ENCODE results near the gene AGPS.

Gene AGPS

GRCh38 chr2:177592945-177593344 is 200.4 kb downstream of the AGPS start:
- DNase-seq (ENCODE audit: low read depth): no peak
- TF ChIP-seq, protein P1, sequence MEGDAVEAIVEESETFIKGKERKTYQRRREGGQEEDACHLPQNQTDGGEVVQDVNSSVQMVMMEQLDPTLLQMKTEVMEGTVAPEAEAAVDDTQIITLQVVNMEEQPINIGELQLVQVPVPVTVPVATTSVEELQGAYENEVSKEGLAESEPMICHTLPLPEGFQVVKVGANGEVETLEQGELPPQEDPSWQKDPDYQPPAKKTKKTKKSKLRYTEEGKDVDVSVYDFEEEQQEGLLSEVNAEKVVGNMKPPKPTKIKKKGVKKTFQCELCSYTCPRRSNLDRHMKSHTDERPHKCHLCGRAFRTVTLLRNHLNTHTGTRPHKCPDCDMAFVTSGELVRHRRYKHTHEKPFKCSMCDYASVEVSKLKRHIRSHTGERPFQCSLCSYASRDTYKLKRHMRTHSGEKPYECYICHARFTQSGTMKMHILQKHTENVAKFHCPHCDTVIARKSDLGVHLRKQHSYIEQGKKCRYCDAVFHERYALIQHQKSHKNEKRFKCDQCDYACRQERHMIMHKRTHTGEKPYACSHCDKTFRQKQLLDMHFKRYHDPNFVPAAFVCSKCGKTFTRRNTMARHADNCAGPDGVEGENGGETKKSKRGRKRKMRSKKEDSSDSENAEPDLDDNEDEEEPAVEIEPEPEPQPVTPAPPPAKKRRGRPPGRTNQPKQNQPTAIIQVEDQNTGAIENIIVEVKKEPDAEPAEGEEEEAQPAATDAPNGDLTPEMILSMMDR (IDR thresholded peaks at IDR 0.05; ENCODE audit: control insufficient read depth, extremely low read depth, insufficient read depth): no peak
- no peak overlapping the region for H3K4me3 ChIP-seq (ENCODE audit: low read depth, low read length)

GRCh38 chr2:177593402-177593801 is 200.8 kb downstream of the AGPS start:
- H3K4me3 ChIP-seq (ENCODE audit: low read depth, low read length): no peak overlapping the region
- DNase-seq (ENCODE audit: low read depth): no peak
- TF ChIP-seq, protein P1 (IDR thresholded peaks at IDR 0.05; ENCODE audit: control insufficient read depth, extremely low read depth, insufficient read depth): no peak
